ENCODE measurements around the gene DLL1.

DNA sequence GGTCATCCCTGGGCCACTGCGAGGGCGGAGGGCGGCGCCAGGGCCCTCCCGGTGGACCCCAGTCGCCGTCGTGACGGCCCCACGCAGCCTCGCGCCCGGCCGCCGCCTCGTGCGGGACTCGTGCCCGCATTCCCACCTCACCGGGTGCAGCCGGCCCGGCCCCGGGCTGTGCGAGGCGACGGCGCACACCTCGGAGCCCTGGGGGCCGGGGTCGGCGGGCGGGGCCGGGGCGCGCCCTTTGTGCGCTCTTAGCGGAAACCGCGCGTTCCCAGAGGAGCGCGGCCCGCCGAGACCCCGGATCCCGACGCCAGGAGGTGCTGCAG lies 5.5 kb upstream of the DLL1 start:
- TF ChIP-seq, protein P1, sequence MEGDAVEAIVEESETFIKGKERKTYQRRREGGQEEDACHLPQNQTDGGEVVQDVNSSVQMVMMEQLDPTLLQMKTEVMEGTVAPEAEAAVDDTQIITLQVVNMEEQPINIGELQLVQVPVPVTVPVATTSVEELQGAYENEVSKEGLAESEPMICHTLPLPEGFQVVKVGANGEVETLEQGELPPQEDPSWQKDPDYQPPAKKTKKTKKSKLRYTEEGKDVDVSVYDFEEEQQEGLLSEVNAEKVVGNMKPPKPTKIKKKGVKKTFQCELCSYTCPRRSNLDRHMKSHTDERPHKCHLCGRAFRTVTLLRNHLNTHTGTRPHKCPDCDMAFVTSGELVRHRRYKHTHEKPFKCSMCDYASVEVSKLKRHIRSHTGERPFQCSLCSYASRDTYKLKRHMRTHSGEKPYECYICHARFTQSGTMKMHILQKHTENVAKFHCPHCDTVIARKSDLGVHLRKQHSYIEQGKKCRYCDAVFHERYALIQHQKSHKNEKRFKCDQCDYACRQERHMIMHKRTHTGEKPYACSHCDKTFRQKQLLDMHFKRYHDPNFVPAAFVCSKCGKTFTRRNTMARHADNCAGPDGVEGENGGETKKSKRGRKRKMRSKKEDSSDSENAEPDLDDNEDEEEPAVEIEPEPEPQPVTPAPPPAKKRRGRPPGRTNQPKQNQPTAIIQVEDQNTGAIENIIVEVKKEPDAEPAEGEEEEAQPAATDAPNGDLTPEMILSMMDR (IDR thresholded peaks at IDR 0.05 in 4 of 5, conservative IDR thresholded peaks at IDR 0.05 in 1 of 5) = no peak
- TF ChIP-seq POLR2A (IDR thresholded peaks at IDR 0.05) = no peak

Measured in gastrocnemius medialis (tissue), 4 donors.